Fibroblast of lung (primary cell): ENCODE results near the gene ATP2B1. TPM values are rescaled to one million over a fixed set of nuclear protein-coding genes. Genes with fewer than 3 reads are reported as not detected.

Source experiments
- DNase-seq, 2 donors: peaks; one replicate each; pipeline versions ENCODE4 v3.0.0 to v3.0.0-alpha.2; 2010; ENCODE audit warnings: low read depth in 2 of 2
- H2AFZ ChIP-seq: 2 replicates; pipeline ENCODE4 v1.5.1; 2012; ENCODE audit warnings: low read length, control low read depth, inconsistent platforms
- H3K27ac ChIP-seq: 2 replicates; pipeline ENCODE4 v1.5.1; 2011; ENCODE audit warnings: low read length, control low read depth; ENCODE audit not compliant: insufficient read depth
- H3K27me3 ChIP-seq: 2 replicates; pipeline ENCODE4 v1.5.1; 2011; ENCODE audit warnings: mild to moderate bottlenecking, low read length; ENCODE audit not compliant: control insufficient read depth, insufficient read depth
- H3K36me3 ChIP-seq: 2 replicates; pipeline ENCODE4 v1.5.1; 2011; ENCODE audit warnings: low read length; ENCODE audit not compliant: control insufficient read depth, insufficient read depth
- H3K4me1 ChIP-seq: 2 replicates; pipeline ENCODE4 v1.5.1; 2011; ENCODE audit warnings: low read length; ENCODE audit not compliant: control insufficient read depth, insufficient read depth; ENCODE audit errors: extremely low read depth
- H3K4me2 ChIP-seq: 2 replicates; pipeline ENCODE4 v1.5.1; 2011; ENCODE audit warnings: low read length, control low read depth; ENCODE audit not compliant: insufficient read depth; ENCODE audit errors: extremely low read depth
- H3K4me3 ChIP-seq, 4 experiments: fragments of 200-600 bp in 1 of 4; sonication (generic) in 1 of 4; replicated peaks in 1 of 4; 2 replicates each; pipeline ENCODE4 v1.5.1; 2011 to 2016; ENCODE audit warnings: low read length in 4 of 4, low read depth in 3 of 4, mild to moderate bottlenecking in 3 of 4, control low read depth in 2 of 4, inconsistent platforms in 1 of 4, mixed read lengths in 1 of 4; ENCODE audit not compliant: insufficient read depth in 1 of 4; ENCODE audit errors: control extremely low read depth in 1 of 4
- H3K79me2 ChIP-seq: 2 replicates; pipeline ENCODE4 v1.5.1; 2012; ENCODE audit warnings: mild to moderate bottlenecking, low read length, inconsistent platforms; ENCODE audit not compliant: control insufficient read depth, insufficient read depth
- H3K9ac ChIP-seq: 2 replicates; pipeline ENCODE4 v1.5.1; 2011; ENCODE audit warnings: mild to moderate bottlenecking, low read length, control low read depth; ENCODE audit not compliant: insufficient read depth
- H3K9me3 ChIP-seq: 2 replicates; pipeline ENCODE4 v1.5.1; 2012; ENCODE audit warnings: low read depth, low read length; ENCODE audit not compliant: control insufficient read depth, insufficient read depth
- H4K20me1 ChIP-seq: 2 replicates; pipeline ENCODE4 v1.5.1; 2011; ENCODE audit warnings: low read length; ENCODE audit not compliant: control insufficient read depth, insufficient read depth; ENCODE audit errors: extremely low read depth
- EZH2 ChIP-seq: IDR thresholded peaks from 2 replicates; pipeline ENCODE4 v1.5.1; 2012; ENCODE audit warnings: low read length, control low read depth, mild to moderate bottlenecking; ENCODE audit errors: missing control alignments
- polyA plus RNA-seq, 2 donors: library from polyadenylated mRNA; depleted of rRNA in 1 of 2; stranded (reverse) in 1 of 2; unstranded in 1 of 2; fragments of >200 nt; gene quantifications; 2 replicates each; pipeline ENCODE4 v1.2.1, GENCODE V29; 2011 to 2012; ENCODE audit warnings: missing spikeins in 1 of 2
- total RNA-seq: library from RNA; depleted of rRNA; stranded (reverse); fragments of >200 nt; gene quantifications from 2 replicates; pipeline ENCODE4 v1.2.1, GENCODE V29; 2014
- TF ChIP-seq, protein P1 (sequence below), 2 donors: IDR thresholded peaks in 1 of 2; conservative IDR thresholded peaks in 1 of 2; 1 replicate in 1 of 2; 2 replicates in 1 of 2; pipeline ENCODE4 v1.5.1; 2011 to 2012; ENCODE audit warnings: low read length in 2 of 2, control low read depth in 1 of 2, inconsistent platforms in 1 of 2, low read depth in 1 of 2, mild to moderate bottlenecking in 1 of 2

The ATP2B1 gene
- total and polyA plus RNA-seq, 2 donors (not counting 1 experiment from before 2014, with no cell fraction given): 64.3 to 141 TPM

DNA sequence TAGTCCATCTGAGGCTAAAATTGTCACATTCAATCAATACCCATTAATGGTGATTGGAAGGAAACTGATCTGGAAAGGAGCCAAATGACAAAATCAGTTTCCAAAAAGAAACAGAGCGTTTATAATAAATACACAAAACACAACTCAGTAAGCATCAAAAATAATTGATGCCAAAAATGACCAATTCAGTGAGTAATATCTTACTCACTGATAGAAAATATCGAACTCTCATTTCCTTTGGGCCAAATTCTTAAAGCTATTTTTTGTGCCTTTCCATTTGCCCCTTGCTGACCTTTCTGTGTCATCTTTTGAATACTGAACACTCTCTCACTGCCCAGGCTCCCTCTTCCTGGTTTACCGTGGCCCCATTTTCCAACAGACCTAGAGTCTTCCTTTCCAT lies 22.5 kb upstream of the ATP2B1 start:
- no peaks in the 10 kb centered on the region for H3K36me3 ChIP-seq
- H4K20me1 ChIP-seq: no peaks in the 10 kb centered on the region
- H3K4me2 ChIP-seq: no peak overlapping the region
- TF ChIP-seq, protein P1, sequence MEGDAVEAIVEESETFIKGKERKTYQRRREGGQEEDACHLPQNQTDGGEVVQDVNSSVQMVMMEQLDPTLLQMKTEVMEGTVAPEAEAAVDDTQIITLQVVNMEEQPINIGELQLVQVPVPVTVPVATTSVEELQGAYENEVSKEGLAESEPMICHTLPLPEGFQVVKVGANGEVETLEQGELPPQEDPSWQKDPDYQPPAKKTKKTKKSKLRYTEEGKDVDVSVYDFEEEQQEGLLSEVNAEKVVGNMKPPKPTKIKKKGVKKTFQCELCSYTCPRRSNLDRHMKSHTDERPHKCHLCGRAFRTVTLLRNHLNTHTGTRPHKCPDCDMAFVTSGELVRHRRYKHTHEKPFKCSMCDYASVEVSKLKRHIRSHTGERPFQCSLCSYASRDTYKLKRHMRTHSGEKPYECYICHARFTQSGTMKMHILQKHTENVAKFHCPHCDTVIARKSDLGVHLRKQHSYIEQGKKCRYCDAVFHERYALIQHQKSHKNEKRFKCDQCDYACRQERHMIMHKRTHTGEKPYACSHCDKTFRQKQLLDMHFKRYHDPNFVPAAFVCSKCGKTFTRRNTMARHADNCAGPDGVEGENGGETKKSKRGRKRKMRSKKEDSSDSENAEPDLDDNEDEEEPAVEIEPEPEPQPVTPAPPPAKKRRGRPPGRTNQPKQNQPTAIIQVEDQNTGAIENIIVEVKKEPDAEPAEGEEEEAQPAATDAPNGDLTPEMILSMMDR (conservative IDR thresholded peaks at IDR 0.05 in 1 of 2, IDR thresholded peaks at IDR 0.05 in 1 of 2; ENCODE audit: low read depth in 1 of 2, low read length in 2 of 2): no peak
- TF ChIP-seq EZH2: no peak
- no peaks in the 10 kb centered on the region for H3K27me3 ChIP-seq
- H3K27ac ChIP-seq: peak overlapping the region; percentile 71
- peaks cover 11% of the 10 kb centered on the region for H3K4me1 ChIP-seq
- no peak overlapping the region for H3K4me3 ChIP-seq
- H3K9ac ChIP-seq: no peak overlapping the region
- H3K79me2 ChIP-seq: no peaks in the 10 kb centered on the region
- DNase-seq: peak in 1 of 2 donors; percentile 40
- no peaks in the 10 kb centered on the region for H3K9me3 ChIP-seq
- no peak overlapping the region for H2AFZ ChIP-seq

DNA sequence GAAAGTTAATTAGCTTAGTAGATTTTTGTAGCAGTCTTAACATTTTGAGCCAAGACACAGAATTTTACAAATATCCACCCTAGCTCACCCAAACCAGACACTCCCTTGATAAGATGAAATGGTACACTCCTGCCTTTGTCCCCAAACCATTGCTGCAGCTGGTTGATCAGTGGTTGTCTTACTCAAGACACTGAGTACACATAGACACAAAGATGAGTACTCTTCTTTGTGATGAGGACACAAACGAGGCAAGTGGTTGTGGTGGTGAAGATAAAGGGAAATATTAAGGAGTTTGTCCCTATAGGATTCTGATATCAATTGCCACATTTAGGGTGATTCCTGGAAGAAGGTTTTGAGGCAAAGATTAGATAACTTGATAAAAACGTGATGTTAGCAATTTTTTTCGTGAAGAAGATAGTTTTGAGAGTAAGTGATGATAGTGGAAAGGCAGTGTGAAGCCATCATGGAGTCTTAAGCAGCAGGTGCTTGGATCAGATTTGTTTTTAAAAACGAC lies 21.4 kb upstream of the ATP2B1 start:
- Histone ChIP-seq H3K4me3 (no peak overlapping the region), H3K9me3 (no peaks in the 10 kb centered on the region), H2AFZ (no peak overlapping the region), H3K79me2 (no peaks in the 10 kb centered on the region), H4K20me1 (no peaks in the 10 kb centered on the region), H3K4me1 (peaks cover 11% of the 10 kb centered on the region), H3K4me2 (no peak overlapping the region), H3K27ac (no peak overlapping the region), H3K9ac (no peak overlapping the region), H3K36me3 (no peaks in the 10 kb centered on the region), H3K27me3 (no peaks in the 10 kb centered on the region)
- TF ChIP-seq EZH2: no peak
- TF ChIP-seq, protein P1 (conservative IDR thresholded peaks at IDR 0.05 in 1 of 2, IDR thresholded peaks at IDR 0.05 in 1 of 2; ENCODE audit: low read depth in 1 of 2, low read length in 2 of 2): no peak
- DNase-seq: no peak

DNA sequence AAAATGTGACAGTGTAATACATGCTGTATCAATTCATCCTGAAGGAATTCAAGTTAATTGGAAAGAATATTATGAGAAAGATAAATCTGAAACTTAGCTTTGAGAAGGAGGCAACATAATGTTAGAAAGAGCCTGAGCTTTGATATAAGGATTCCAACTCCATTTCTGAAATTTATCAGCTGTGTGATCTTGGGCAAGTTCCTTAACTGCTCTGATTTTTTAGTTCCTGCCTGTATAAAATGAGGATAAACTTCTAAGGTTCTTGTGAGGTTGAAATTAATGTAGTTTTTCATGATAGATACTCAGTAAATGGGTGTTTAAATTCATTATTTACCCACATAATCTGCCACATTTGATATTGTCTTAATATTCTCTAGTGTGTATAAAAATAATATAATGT lies 14.6 kb upstream of the ATP2B1 start:
- H3K9me3 ChIP-seq: no peaks in the 10 kb centered on the region
- H3K27me3 ChIP-seq: no peaks in the 10 kb centered on the region
- no peak overlapping the region for H3K4me2 ChIP-seq
- no peak for DNase-seq
- H3K9ac ChIP-seq: no peak overlapping the region
- TF ChIP-seq EZH2: no peak
- TF ChIP-seq, protein P1 (conservative IDR thresholded peaks at IDR 0.05 in 1 of 2, IDR thresholded peaks at IDR 0.05 in 1 of 2; ENCODE audit: low read depth in 1 of 2, low read length in 2 of 2): no peak
- no peak overlapping the region for H3K27ac ChIP-seq
- H4K20me1 ChIP-seq: no peaks in the 10 kb centered on the region
- no peaks in the 10 kb centered on the region for H3K4me1 ChIP-seq
- H2AFZ ChIP-seq: no peak overlapping the region
- H3K79me2 ChIP-seq: no peaks in the 10 kb centered on the region
- H3K36me3 ChIP-seq: no peaks in the 10 kb centered on the region
- no peak overlapping the region for H3K4me3 ChIP-seq
